ENCODE data around the gene DDX24.

GRCh38 chr14:94113490-94113889 lies 32.5 kb upstream of the DDX24 start:
- TF ChIP-seq CTCF (conservative IDR thresholded peaks at IDR 0.05; ENCODE audit: low read depth, low read length), result no peak
- TF ChIP-seq EZH2 (IDR thresholded peaks at IDR 0.05; ENCODE audit: borderline replicate concordance, low read depth, low read length, poor library complexity, severe bottlenecking), result no peak

Measured in A673 (cell line).